Measurements from ENCODE around the gene GSTM5.

DNA sequence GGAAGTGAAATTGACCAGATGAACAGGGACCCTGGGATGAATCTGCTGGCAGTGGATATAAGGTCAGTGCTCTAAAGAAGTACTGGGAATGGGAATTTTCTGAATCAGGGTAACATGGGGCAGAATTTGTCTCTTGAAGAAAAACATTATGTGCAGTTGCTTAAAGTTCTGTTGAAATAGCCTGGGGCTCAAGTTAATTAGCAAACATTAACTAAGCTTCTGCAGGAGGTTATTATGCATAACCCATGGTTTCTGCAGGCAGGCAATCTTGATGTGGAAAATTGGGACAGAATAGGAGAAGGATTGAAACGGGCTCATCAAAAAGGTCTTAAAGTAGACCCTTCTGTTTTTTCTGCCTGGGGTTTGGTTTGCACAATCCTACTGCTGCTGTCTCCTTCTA is 14.0 kb downstream of the GSTM5 start:
- no peak for TF ChIP-seq CTCF (conservative IDR thresholded peaks at IDR 0.05; ENCODE audit: low read length)
- no peak for TF ChIP-seq EZH2phosphoT487 (IDR thresholded peaks at IDR 0.05; ENCODE audit: borderline replicate concordance, low read depth, low read length)

Measured in OCI-LY7 (cell line).